ENCODE results near the gene UTF1. TPM values are rescaled to one million over a fixed set of nuclear protein-coding genes. Genes with fewer than 3 reads are reported as not detected.

The UTF1 gene
- total RNA-seq (not detected), polyA plus RNA-seq (not detected)
- long read RNA-seq, donor 1, result 0 reads
- long read RNA-seq, donor 2, result 0 reads
- long read RNA-seq, donor 3, result 0 reads

GRCh38 chr10:133230044-133230361 lies at the start of gene UTF1:
UTF1 (plus strand) TSS chr10:133230217; CDS start chr10:133230289, 72 bp downstream.
- H3K4me3 ChIP-seq, result peak within 1 kb of the TSS in 3 of 12 donors; percentile 17 to 30 (median 19)
- WGBS, 4 donors, result 1 to 2% methylated on average over 49 of the region's 49 CpGs; no CpG with 5 or more reads in 2 of the 4 donors
- H3K27ac ChIP-seq, result no peak within 1 kb of the TSS
- no peak for TF ChIP-seq POLR2A (IDR thresholded peaks at IDR 0.05)
- TF ChIP-seq, protein P1, sequence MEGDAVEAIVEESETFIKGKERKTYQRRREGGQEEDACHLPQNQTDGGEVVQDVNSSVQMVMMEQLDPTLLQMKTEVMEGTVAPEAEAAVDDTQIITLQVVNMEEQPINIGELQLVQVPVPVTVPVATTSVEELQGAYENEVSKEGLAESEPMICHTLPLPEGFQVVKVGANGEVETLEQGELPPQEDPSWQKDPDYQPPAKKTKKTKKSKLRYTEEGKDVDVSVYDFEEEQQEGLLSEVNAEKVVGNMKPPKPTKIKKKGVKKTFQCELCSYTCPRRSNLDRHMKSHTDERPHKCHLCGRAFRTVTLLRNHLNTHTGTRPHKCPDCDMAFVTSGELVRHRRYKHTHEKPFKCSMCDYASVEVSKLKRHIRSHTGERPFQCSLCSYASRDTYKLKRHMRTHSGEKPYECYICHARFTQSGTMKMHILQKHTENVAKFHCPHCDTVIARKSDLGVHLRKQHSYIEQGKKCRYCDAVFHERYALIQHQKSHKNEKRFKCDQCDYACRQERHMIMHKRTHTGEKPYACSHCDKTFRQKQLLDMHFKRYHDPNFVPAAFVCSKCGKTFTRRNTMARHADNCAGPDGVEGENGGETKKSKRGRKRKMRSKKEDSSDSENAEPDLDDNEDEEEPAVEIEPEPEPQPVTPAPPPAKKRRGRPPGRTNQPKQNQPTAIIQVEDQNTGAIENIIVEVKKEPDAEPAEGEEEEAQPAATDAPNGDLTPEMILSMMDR (IDR thresholded peaks at IDR 0.05), result no peak
- DNase-seq (no peak), ATAC-seq (no peak)
- peaks cover 48 to 89% (median 73%) of the 10 kb centered on the region in 9 donors for H3K27me3 ChIP-seq
- H3K9me3 ChIP-seq, result no peaks in the 10 kb centered on the region
- intact Hi-C loops (cut with DNase I), result no loop called here
- peaks cover 0 to 15% (median 0%) of the 10 kb centered on the region in 12 donors for H3K4me1 ChIP-seq
- H3K36me3 ChIP-seq, result no peaks in the 10 kb centered on the region

- Histone ChIP-seq H3K27me3 (peaks cover 0 to 21% (median 4%) of the 10 kb centered on the region in 9 donors), H3K4me3 (no peak overlapping the region), H3K36me3 (no peaks in the 10 kb centered on the region), H3K4me1 (no peaks in the 10 kb centered on the region), H3K9me3 (no peaks in the 10 kb centered on the region), H3K27ac (no peak overlapping the region)
- WGBS, 4 donors, result 87 to 90% (median 89%) methylated on average over 19 to 23 of the region's 23 CpGs
- ATAC-seq (peak in 1 of 4 donors; percentile 14), DNase-seq (peak in 3 of 5 donors; percentile 8 to 52 (median 23))
- intact Hi-C loops (cut with DNase I), result no loop called here
- TF ChIP-seq, protein P1 (IDR thresholded peaks at IDR 0.05), result no peak
- no peak for TF ChIP-seq POLR2A (IDR thresholded peaks at IDR 0.05)
Measured at GRCh38 chr10:133180965-133181639, 48.9 kb upstream of the UTF1 start.

- no peak for TF ChIP-seq POLR2A (IDR thresholded peaks at IDR 0.05)
- TF ChIP-seq, protein P1 (IDR thresholded peaks at IDR 0.05), result no peak
- H3K9me3 ChIP-seq, result no peaks in the 10 kb centered on the region
- ATAC-seq (no peak), DNase-seq (peak in 1 of 5 donors; percentile 57)
- no peak overlapping the region for H3K27ac ChIP-seq
- WGBS, 4 donors, result 75 to 88% (median 80%) methylated on average over 5 to 14 of the region's 14 CpGs
- H3K36me3 ChIP-seq, result no peaks in the 10 kb centered on the region
- no peak overlapping the region for H3K4me3 ChIP-seq
- H3K27me3 ChIP-seq, result peaks cover 0 to 32% (median 4%) of the 10 kb centered on the region in 9 donors
- H3K4me1 ChIP-seq, result no peaks in the 10 kb centered on the region
- intact Hi-C loops (cut with DNase I), result no loop called here
Measured at GRCh38 chr10:133182190-133182589, 47.8 kb upstream of the UTF1 start.

DNA sequence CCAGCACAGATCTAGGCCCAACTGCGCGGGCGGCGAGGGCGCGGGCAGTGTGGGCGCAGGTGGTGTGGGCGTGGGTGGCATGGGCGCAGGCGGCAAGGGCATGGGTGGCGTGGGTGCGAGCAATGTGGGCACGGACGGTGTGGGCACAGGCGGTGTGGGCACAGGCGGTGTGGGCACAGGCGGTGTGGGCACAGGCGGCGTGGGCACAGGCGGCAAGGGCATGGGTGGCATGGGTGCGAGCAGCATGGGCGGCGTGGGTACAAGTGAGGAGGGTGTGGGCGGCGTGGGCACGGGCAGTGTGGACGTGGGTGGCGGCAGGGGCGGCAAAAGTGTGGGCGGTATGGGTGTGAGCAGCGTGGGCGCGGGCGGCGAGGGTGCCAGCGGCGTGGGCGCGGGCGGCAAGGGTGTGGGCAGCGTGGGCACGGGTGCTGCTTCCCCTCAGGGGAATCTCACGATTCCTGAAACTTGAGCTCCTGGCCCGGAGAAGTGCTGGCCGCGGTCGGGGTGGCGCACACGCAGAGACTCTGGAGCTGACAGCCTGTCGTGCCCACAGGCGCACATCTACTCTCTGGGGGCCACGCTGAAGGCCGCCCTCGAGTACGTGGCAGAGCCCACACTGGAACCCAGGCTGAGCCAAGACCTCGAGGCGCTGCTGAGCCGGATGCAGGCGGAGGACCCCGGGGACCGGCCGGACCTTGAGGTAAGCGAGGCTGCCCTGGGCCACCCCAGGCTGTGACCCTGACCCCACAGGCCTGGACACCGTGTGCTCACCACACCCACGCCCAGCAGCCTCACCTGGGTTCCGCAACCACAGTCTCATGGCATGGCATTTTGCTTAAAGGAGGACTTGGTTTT lies 47.0 kb upstream of the UTF1 start:
- no peaks in the 10 kb centered on the region for H3K4me1 ChIP-seq
- H3K27ac ChIP-seq, result no peak overlapping the region
- TF ChIP-seq, protein P1 (IDR thresholded peaks at IDR 0.05), result no peak
- no peak for TF ChIP-seq POLR2A (IDR thresholded peaks at IDR 0.05)
- no peaks in the 10 kb centered on the region for H3K9me3 ChIP-seq
- H3K4me3 ChIP-seq, result no peak overlapping the region
- no peaks in the 10 kb centered on the region for H3K36me3 ChIP-seq
- peaks cover 0 to 37% (median 4%) of the 10 kb centered on the region in 9 donors for H3K27me3 ChIP-seq
- 92 to 94% (median 93%) methylated on average over 54 to 66 of the region's 66 CpGs for WGBS, 4 donors
- ATAC-seq (no peak), DNase-seq (peak in 2 of 5 donors; percentile 18 to 52)
- intact Hi-C loops (cut with DNase I), result no loop called here
